Erythroblast (primary cell): Measurements from ENCODE around the gene AP3D1.

Source experiments
- GATA1 ChIP-seq: IDR thresholded peaks from 2 replicates; pipeline ENCODE4 v1.6.1; 2011; ENCODE audit warnings: low read depth, mild to moderate bottlenecking, control low read depth, low read length, moderate library complexity
- POLR2A ChIP-seq: IDR thresholded peaks from 2 replicates; pipeline ENCODE4 v1.6.1; 2011; ENCODE audit warnings: mild to moderate bottlenecking, low read length

DNA sequence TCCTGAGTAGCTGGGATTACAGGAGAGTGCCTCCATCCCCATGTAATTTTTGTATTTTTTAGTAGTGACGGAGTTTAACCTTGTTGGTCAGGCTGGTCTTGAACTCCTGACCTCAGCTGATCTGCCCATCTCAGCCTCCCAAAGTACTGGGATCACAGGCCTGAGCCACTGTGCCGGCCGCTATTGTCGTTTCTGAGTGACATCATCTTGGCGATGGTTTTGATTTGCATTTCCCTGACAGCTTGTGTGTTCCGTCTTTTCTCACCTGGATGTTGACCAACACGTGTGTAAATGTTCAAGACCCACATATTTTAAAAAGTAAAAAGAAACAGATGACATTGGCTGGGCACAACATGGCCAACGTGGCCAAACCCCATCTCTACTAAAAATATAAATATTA, 87.5 kb downstream of the AP3D1 start:
- TF ChIP-seq POLR2A (no peak), GATA1 (no peak)
